Endothelial cell of umbilical vein (primary cell): ENCODE data around the gene LINC01488. TPM values are rescaled to one million over a fixed set of nuclear protein-coding genes. Genes with fewer than 3 reads are reported as not detected.

Source experiments
- BruUV-seq: library from RNA; stranded (reverse); fragments of 400-500 nt; replicated peaks from 2 replicates; lab custom pipeline; 2021; lab: Mats Ljungman, UMichigan
- CTCF ChIA-PET: fragments of 300-600, 350-600 bp; sonication (Branson Sonifier 250); formaldehyde crosslinking; loops from one replicate; lab custom pipeline; 2021; ENCODE audit warnings: antibody characterized with exemption, inconsistent platforms; lab: Charles Lee
- POLR2A ChIA-PET: fragments of 300-600, 350-600 bp; sonication (Branson Sonifier 250); formaldehyde crosslinking; loops from one replicate; lab custom pipeline; 2021; ENCODE audit warnings: antibody characterized with exemption, inconsistent platforms; lab: Charles Lee
- DNase-seq: peaks from one replicate; pipeline ENCODE4 v3.0.0-alpha.2; 2011; ENCODE audit warnings: low read depth, low spot score
- FAIRE-seq: peaks from 2 replicates; lab custom pipeline; 2011; peaks lifted over from hg19 to GRCh38; lab: Jason Lieb, UNC
- H2AFZ ChIP-seq: 2 replicates; pipeline ENCODE4 v1.6.0; 2012; ENCODE audit warnings: low read depth, low read length, control low read depth, inconsistent platforms
- H3K27ac ChIP-seq: 2 replicates; pipeline ENCODE4 v1.5.1; 2011; ENCODE audit warnings: low read depth, mild to moderate bottlenecking, control low read depth, low read length, moderate library complexity; ENCODE audit not compliant: insufficient read depth
- H3K27me3 ChIP-seq, 2 experiments: 2 replicates each; pipeline versions ENCODE4 v1.6.0 to v1.6.1; 2011; ENCODE audit warnings: low read length in 2 of 2, mixed read lengths in 1 of 2; ENCODE audit not compliant: control insufficient read depth in 2 of 2, insufficient read depth in 2 of 2
- H3K36me3 ChIP-seq, 2 experiments: 2 replicates in 1 of 2; 3 replicates in 1 of 2; pipeline ENCODE4 v1.5.1; 2011; ENCODE audit warnings: low read length in 2 of 2, mild to moderate bottlenecking in 1 of 2, moderate library complexity in 1 of 2; ENCODE audit not compliant: control insufficient read depth in 2 of 2, insufficient read depth in 2 of 2; ENCODE audit errors: extremely low read depth in 1 of 2
- H3K4me1 ChIP-seq: 3 replicates; pipeline ENCODE4 v1.5.1; 2011; ENCODE audit warnings: mild to moderate bottlenecking, low read length; ENCODE audit not compliant: control insufficient read depth, insufficient read depth; ENCODE audit errors: extremely low read depth
- H3K4me2 ChIP-seq: 2 replicates; pipeline ENCODE4 v1.6.1; 2011; ENCODE audit warnings: low read length, control low read depth, mixed read lengths; ENCODE audit not compliant: insufficient read depth
- H3K4me3 ChIP-seq, 3 experiments: fragments of 200-600 bp in 1 of 3; sonication (generic), shearing (Covaris generic) in 1 of 3; replicated peaks in 1 of 3; 2 replicates each; pipeline ENCODE4 v1.5.1; 2011 to 2016; ENCODE audit warnings: control low read depth in 3 of 3, low read length in 3 of 3, mild to moderate bottlenecking in 2 of 3, inconsistent platforms in 1 of 3, low read depth in 1 of 3, moderate library complexity in 1 of 3; ENCODE audit not compliant: insufficient read depth in 1 of 3
- H3K79me2 ChIP-seq: 2 replicates; pipeline ENCODE4 v1.6.0; 2012; ENCODE audit warnings: low read length, inconsistent platforms; ENCODE audit not compliant: control insufficient read depth, insufficient read depth
- H3K9ac ChIP-seq: replicated peaks from 2 replicates; pipeline ENCODE3; 2011; ENCODE audit warnings: low read length, control low read depth; ENCODE audit not compliant: insufficient read depth; ENCODE audit errors: extremely low read depth
- H3K9me1 ChIP-seq: replicated peaks from 3 replicates; pipeline ENCODE4 v1.6.0; 2011; ENCODE audit warnings: mild to moderate bottlenecking, low read length; ENCODE audit not compliant: control insufficient read depth, insufficient read depth; ENCODE audit errors: extremely low read depth
- H3K9me3 ChIP-seq: replicated peaks from 2 replicates; pipeline ENCODE4 v1.5.1; 2012; ENCODE audit warnings: low read length, inconsistent platforms; ENCODE audit not compliant: control insufficient read depth, insufficient read depth
- H4K20me1 ChIP-seq: replicated peaks from 2 replicates; pipeline ENCODE3; 2011; ENCODE audit warnings: mild to moderate bottlenecking, low read length; ENCODE audit not compliant: control insufficient read depth, insufficient read depth; ENCODE audit errors: extremely low read depth
- EZH2 ChIP-seq: IDR thresholded peaks from 2 replicates; pipeline ENCODE4 v1.6.1; 2012; ENCODE audit warnings: borderline replicate concordance, low read depth, mild to moderate bottlenecking, moderate library complexity, low read length, inconsistent platforms; ENCODE audit not compliant: severe bottlenecking
- FOS ChIP-seq: IDR thresholded peaks from 2 replicates; pipeline ENCODE4 v1.6.1; 2011; ENCODE audit warnings: mild to moderate bottlenecking, low read length, moderate library complexity, borderline replicate concordance; ENCODE audit not compliant: insufficient read depth
- GATA2 ChIP-seq: IDR thresholded peaks from 2 replicates; pipeline ENCODE4 v1.7.0; 2011; ENCODE audit warnings: low read depth, mild to moderate bottlenecking, moderate library complexity, mixed read lengths, low read length; ENCODE audit not compliant: insufficient read length, insufficient read depth
- JUN ChIP-seq: IDR thresholded peaks from 2 replicates; pipeline ENCODE4 v1.6.1; 2011; ENCODE audit warnings: borderline replicate concordance, low read depth; ENCODE audit not compliant: insufficient read length, insufficient read depth
- MYC ChIP-seq: IDR thresholded peaks from one replicate; pipeline ENCODE4 v1.6.1; 2011; ENCODE audit warnings: mild to moderate bottlenecking, low read depth, low read length
- POLR2A ChIP-seq: IDR thresholded peaks from 2 replicates; pipeline ENCODE4 v1.6.1; 2012; ENCODE audit warnings: low read depth, mild to moderate bottlenecking, control low read depth, low read length
- POLR2AphosphoS5 ChIP-seq: IDR thresholded peaks from 2 replicates; pipeline ENCODE4 v1.6.1; 2012; ENCODE audit warnings: low read depth, mild to moderate bottlenecking, control low read depth, low read length, moderate library complexity; ENCODE audit not compliant: insufficient read depth
- dilution Hi-C: fragments of 300-500 bp; cut with MboI; formaldehyde crosslinking; loops from one replicate; pipeline ENCODE4 v1.15.0; 2019; ENCODE audit warnings: low sequenced_read_pairs; ENCODE audit not compliant: extremely low pct_ligation_motif_present
- intact Hi-C: fragments of 100-400 bp; cut with micrococcal nuclease; formaldehyde crosslinking; loops from one replicate; pipeline ENCODE4 v1.10.0; 2022
- polyA plus RNA-seq, 4 experiments: library from polyadenylated mRNA; depleted of rRNA in 3 of 4; stranded (reverse) in 3 of 4; unstranded in 1 of 4; fragments of >200 nt; gene quantifications; 2 replicates each; pipeline versions ENCODE4 v1.2.1 to v1.2.3, GENCODE V29; 2011 to 2012; ENCODE audit warnings: missing spikeins in 1 of 4
- total RNA-seq: library from RNA; stranded (reverse); gene quantifications from 2 replicates; pipeline ENCODE4 v1.2.3, GENCODE V29; 2021
- TF ChIP-seq, protein P1 (sequence below): IDR thresholded peaks from 2 replicates; pipeline ENCODE4 v1.6.1; 2011; ENCODE audit not compliant: insufficient read depth, insufficient read length
- TF ChIP-seq, protein P2 (sequence below), 2 donors: IDR thresholded peaks; 1 replicate in 1 of 2; 2 replicates in 1 of 2; pipeline ENCODE4 v1.5.1; 2011; ENCODE audit warnings: low read length in 2 of 2, mild to moderate bottlenecking in 2 of 2, moderate library complexity in 2 of 2, control low read depth in 1 of 2, inconsistent platforms in 1 of 2, low read depth in 1 of 2; ENCODE audit not compliant: insufficient read depth in 1 of 2; ENCODE audit errors: extremely low read depth in 1 of 2

The LINC01488 gene
- total and polyA plus RNA-seq, 2 donors (not counting 3 experiments of a cell fraction or from before 2014, with no cell fraction given), result not detected

DNA sequence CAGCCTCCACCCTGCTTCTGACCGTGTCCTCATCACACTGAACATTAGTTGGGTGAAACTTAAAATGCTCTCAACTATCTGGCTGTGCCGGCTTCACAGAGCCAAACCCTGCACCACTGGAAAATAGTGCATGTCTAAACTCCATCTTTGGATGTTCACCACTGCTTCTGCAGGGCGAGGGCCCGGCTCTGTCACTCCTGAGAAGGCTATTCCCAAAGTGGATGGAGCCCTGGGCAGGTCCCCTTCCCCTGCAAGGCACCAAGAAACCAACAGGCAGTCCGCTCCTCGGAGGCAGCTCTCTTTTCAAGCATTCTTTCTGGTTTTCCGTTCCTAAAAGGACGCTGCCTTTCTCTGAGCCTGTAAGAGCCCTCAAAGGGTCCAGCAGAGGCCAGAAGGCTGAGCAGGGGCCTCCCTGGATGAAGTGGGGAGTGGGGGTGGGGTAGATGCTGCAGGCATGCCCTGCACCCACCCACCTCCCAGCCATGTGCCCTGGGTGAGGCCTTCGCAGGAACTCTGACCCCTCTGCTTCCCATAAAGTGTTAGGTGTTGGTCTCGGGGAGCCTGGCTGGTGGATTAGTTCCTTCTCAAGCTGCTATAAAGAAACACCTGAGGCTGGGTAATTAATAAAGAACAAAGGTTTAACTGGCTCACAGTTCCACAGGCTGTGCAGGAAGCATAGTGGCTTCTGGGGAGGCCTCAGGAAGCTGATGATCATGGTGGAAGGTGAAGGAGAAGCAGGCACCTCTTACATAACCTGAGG lies 23.3 kb downstream of the LINC01488 start:
- H3K79me2 ChIP-seq, result no peaks in the 10 kb centered on the region
- ChIA-PET POLR2A (no interaction called here), CTCF (no interaction called here)
- no peak for FAIRE-seq
- no peak overlapping the region for H3K4me2 ChIP-seq
- peaks cover 7% of the 10 kb centered on the region for H3K4me1 ChIP-seq
- TF ChIP-seq, protein P1, sequence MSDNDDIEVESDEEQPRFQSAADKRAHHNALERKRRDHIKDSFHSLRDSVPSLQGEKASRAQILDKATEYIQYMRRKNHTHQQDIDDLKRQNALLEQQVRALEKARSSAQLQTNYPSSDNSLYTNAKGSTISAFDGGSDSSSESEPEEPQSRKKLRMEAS, result no peak
- no peak for TF ChIP-seq MYC
- TF ChIP-seq, protein P2, sequence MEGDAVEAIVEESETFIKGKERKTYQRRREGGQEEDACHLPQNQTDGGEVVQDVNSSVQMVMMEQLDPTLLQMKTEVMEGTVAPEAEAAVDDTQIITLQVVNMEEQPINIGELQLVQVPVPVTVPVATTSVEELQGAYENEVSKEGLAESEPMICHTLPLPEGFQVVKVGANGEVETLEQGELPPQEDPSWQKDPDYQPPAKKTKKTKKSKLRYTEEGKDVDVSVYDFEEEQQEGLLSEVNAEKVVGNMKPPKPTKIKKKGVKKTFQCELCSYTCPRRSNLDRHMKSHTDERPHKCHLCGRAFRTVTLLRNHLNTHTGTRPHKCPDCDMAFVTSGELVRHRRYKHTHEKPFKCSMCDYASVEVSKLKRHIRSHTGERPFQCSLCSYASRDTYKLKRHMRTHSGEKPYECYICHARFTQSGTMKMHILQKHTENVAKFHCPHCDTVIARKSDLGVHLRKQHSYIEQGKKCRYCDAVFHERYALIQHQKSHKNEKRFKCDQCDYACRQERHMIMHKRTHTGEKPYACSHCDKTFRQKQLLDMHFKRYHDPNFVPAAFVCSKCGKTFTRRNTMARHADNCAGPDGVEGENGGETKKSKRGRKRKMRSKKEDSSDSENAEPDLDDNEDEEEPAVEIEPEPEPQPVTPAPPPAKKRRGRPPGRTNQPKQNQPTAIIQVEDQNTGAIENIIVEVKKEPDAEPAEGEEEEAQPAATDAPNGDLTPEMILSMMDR (IDR thresholded peaks at IDR 0.05; ENCODE audit: extremely low read depth in 1 of 2, insufficient read depth in 1 of 2, low read depth in 1 of 2, low read length in 2 of 2), result no peak
- TF ChIP-seq POLR2A, result no peak
- no peak for TF ChIP-seq JUN
- TF ChIP-seq POLR2AphosphoS5, result no peak
- no peak for TF ChIP-seq EZH2
- TF ChIP-seq FOS, result no peak
- no peak for TF ChIP-seq GATA2
- DNase-seq, result no peak
- H3K4me3 ChIP-seq, result no peak overlapping the region
- no peak overlapping the region for H3K27ac ChIP-seq
- H3K27me3 ChIP-seq, result no peaks in the 10 kb centered on the region
- H3K9me1 ChIP-seq, result no peaks in the 10 kb centered on the region
- no peak overlapping the region for H2AFZ ChIP-seq
- no peaks in the 10 kb centered on the region for H4K20me1 ChIP-seq
- dilution Hi-C loops (no loop called here), intact Hi-C loops (no loop called here)
- H3K9me3 ChIP-seq, result no peaks in the 10 kb centered on the region
- no TSS peak for BruUV-seq
- H3K9ac ChIP-seq, result no peak overlapping the region
- H3K36me3 ChIP-seq, result no peaks in the 10 kb centered on the region
